ENCODE data around the gene BMPR1A. TPM values are rescaled to one million over a fixed set of nuclear protein-coding genes. Genes with fewer than 3 reads are reported as not detected.

The BMPR1A gene
- total and polyA plus RNA-seq, 2 of the 13 experiments (the other 11 are each of a cell fraction or from before 2014, with no cell fraction given), result 17.8 to 44.2 TPM

DNA sequence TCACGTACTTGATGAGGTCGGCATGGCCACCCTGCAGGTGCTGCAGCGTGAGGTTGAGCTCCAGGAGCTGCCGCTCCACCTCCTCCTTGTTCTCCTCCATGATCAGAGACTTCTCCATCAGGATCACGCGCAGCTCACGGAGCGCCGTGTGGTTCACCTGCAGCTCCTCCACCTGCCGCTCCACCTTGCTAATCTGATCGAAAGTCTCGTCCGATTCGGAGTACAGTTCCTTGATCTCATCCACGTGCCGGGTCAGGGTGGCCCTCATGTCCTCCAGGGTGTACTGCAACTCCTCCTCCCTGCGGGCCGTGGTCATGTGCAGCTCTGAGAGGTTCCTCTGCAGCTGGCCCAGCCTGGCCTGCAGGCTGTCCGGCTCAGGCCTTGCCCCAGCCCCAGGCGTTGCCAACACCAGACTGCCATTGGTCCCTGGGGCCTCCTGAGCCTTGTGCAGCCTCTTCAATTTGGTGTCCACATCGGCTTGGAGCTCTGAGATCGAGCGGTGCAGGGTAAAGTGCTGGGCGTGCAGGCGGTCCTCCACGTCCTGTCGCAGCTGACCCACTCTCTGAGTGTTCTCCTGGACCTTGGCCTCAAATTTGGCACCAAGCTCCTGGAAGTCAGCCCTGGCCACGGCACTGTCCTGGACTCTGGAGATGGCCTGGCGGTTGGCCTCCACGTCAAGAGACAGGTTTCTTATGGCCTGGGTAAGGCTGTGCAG, 187.1 kb downstream of the BMPR1A start:
- Histone ChIP-seq H3K4me3 (replicated peaks in 1 of 3; ENCODE audit: insufficient read depth in 1 of 3, low read depth in 2 of 3, low read length in 3 of 3) (peak overlapping the region in 1 of 3 experiments; percentile 15; a peak in 1 of 6 replicates), H3K36me3 (replicated peaks in 1 of 2; ENCODE audit: control insufficient read depth in 1 of 2, insufficient read depth in 2 of 2, low read length in 2 of 2) (no peaks in the 10 kb centered on the region), H3K27ac (ENCODE audit: extremely low read length, insufficient read depth, low read length) (no peak overlapping the region), H3K4me1 (ENCODE audit: insufficient read depth, low read length) (peaks cover 34% of the 10 kb centered on the region), H2AFZ (ENCODE audit: low read length) (no peak overlapping the region), H3K27me3 (ENCODE audit: control insufficient read depth in 1 of 2, insufficient read depth in 2 of 2, low read length in 2 of 2) (peaks cover 5 to 29% of the 10 kb centered on the region in 2 experiments; a peak in 3 of 5 replicates), H3K9ac (ENCODE audit: insufficient read depth, low read depth, low read length) (no peak overlapping the region), H3K9me3 (ENCODE audit: low read length) (no peaks in the 10 kb centered on the region), H3K79me2 (ENCODE audit: insufficient read depth, low read length) (no peaks in the 10 kb centered on the region), H4K20me1 (ENCODE audit: insufficient read depth, low read length) (no peaks in the 10 kb centered on the region), H3K4me2 (ENCODE audit: low read depth, low read length) (peak overlapping the region; percentile 20)
- DNase-seq (ENCODE audit: low spot score) (no peak), ATAC-seq (peak; percentile 14), FAIRE-seq (no peak)
- in situ Hi-C loops (cut with HindIII; ENCODE audit: extremely low pct_ligation_motif_present, low pct_unique_long_range_greater_than_20kb), result no loop called here
- no TSS peak for BruUV-seq (replicated peaks)
- intact Hi-C loops (cut with micrococcal nuclease; ENCODE audit: unreplicated experiment), result no loop called here
- ChIA-PET POLR2A (no interaction called here), CTCF (ENCODE audit: low intra/inter-chr PET ratio, low total read pairs) (no interaction called here)
- WGBS (ENCODE audit: low lambda C conversion rate), result 44% methylated on average over 27 of the region's 30 CpGs
- TF ChIP-seq KDM2A (CRISPR knock-in tag; IDR thresholded peaks at IDR 0.05; ENCODE audit: borderline replicate concordance, low read depth), result no peak
- peak; percentile 43; the same call in 1 of the 2 replicates for TF ChIP-seq ZNF687 (CRISPR knock-in tag; IDR thresholded peaks at IDR 0.05)
- TF ChIP-seq ZFP82 (CRISPR knock-in tag; IDR thresholded peaks at IDR 0.05; ENCODE audit: borderline replicate concordance), result no peak
- no peak for TF ChIP-seq SRSF9 (IDR thresholded peaks at IDR 0.05; ENCODE audit: borderline replicate concordance, insufficient read depth, low read depth, low read length, poor library complexity, severe bottlenecking)
- 0 out of 2 replicates have a peak, but pooled peaks have one; percentile 58 for TF ChIP-seq EED (CRISPR knock-in tag; IDR thresholded peaks at IDR 0.05)
- no peak for TF ChIP-seq ZSCAN22 (CRISPR knock-in tag; IDR thresholded peaks at IDR 0.05)
- TF ChIP-seq RBM22 (optimal IDR thresholded peaks at IDR 0.05; ENCODE audit: low read length), result no peak
- no peak for TF ChIP-seq CBX2 (IDR thresholded peaks at IDR 0.05; ENCODE audit: low read depth, low read length)
- TF ChIP-seq CBX2 (CRISPR knock-in tag; IDR thresholded peaks at IDR 0.05; ENCODE audit: low read depth), result no peak
- no peak for TF ChIP-seq ZNF556 (CRISPR knock-in tag; IDR thresholded peaks at IDR 0.05; ENCODE audit: borderline replicate concordance)
- TF ChIP-seq HNF4A (CRISPR knock-in tag; IDR thresholded peaks at IDR 0.05), result peak; percentile 16; the same call in 1 of the 2 replicates
- TF ChIP-seq ZBTB7A (CRISPR knock-in tag; IDR thresholded peaks at IDR 0.05), result no peak
- no peak for TF ChIP-seq SP2 (CRISPR knock-in tag; IDR thresholded peaks at IDR 0.05)
- no peak for TF ChIP-seq ZNF724P (CRISPR knock-in tag; IDR thresholded peaks at IDR 0.05; ENCODE audit: borderline replicate concordance)
- TF ChIP-seq FOXJ3 (CRISPR knock-in tag; IDR thresholded peaks at IDR 0.05; ENCODE audit: borderline replicate concordance), result no peak
- no peak for TF ChIP-seq HNRNPK (IDR thresholded peaks at IDR 0.05; ENCODE audit: low read depth, low read length, poor library complexity, severe bottlenecking)
- TF ChIP-seq ZBTB38 (CRISPR knock-in tag; IDR thresholded peaks at IDR 0.05), result no peak

All from HepG2 (cell line).